Osteoblast (primary cell): ENCODE results near the gene MYB. TPM values are rescaled to one million over a fixed set of nuclear protein-coding genes. Genes with fewer than 3 reads are reported as not detected.
"Not testable (repeated sequence)": the region's sequence is repeated elsewhere in the genome, so short reads cannot be mapped to it uniquely, and the experiment has no call there.

Experiments
- DNase-seq: peaks from one replicate; pipeline ENCODE4 v3.0.0; 2011; ENCODE audit warnings: low spot score, mixed read lengths; ENCODE audit not compliant: insufficient read length; ENCODE audit errors: missing footprints
- H2AFZ ChIP-seq: 2 replicates; pipeline ENCODE4 v1.6.0; 2011; ENCODE audit warnings: mild to moderate bottlenecking, low read length
- H3K27ac ChIP-seq: 2 replicates; pipeline ENCODE4 v1.5.1; 2011; ENCODE audit warnings: mild to moderate bottlenecking, low read depth, low read length, moderate library complexity
- H3K27me3 ChIP-seq: 2 replicates; pipeline ENCODE4 v1.6.0; 2012; ENCODE audit warnings: mild to moderate bottlenecking, control low read depth, inconsistent platforms, low read length, moderate library complexity; ENCODE audit not compliant: insufficient read depth
- H3K36me3 ChIP-seq: 2 replicates; pipeline ENCODE4 v1.5.1; 2011; ENCODE audit warnings: mild to moderate bottlenecking, low read length, control low read depth, moderate library complexity; ENCODE audit not compliant: insufficient read depth
- H3K4me1 ChIP-seq: 2 replicates; pipeline ENCODE4 v1.5.1; 2011; ENCODE audit warnings: mild to moderate bottlenecking, low read length, control low read depth, moderate library complexity; ENCODE audit not compliant: insufficient read depth
- H3K4me2 ChIP-seq: 2 replicates; pipeline ENCODE4 v1.6.0; 2011; ENCODE audit warnings: mild to moderate bottlenecking, low read length; ENCODE audit not compliant: insufficient read depth
- H3K4me3 ChIP-seq: fragments of 200-600 bp; sonication (generic); 3 replicates; pipeline ENCODE4 v1.5.1; 2012; ENCODE audit warnings: mild to moderate bottlenecking, low read length, inconsistent platforms; ENCODE audit not compliant: insufficient read depth
- H3K79me2 ChIP-seq: 2 replicates; pipeline ENCODE4 v1.6.0; 2012; ENCODE audit warnings: mild to moderate bottlenecking, low read length, control low read depth, inconsistent platforms; ENCODE audit not compliant: insufficient read depth
- H3K9me3 ChIP-seq: 2 replicates; pipeline ENCODE4 v1.5.1; 2011; ENCODE audit warnings: low read depth, low read length, control low read depth
- H4K20me1 ChIP-seq: 2 replicates; pipeline ENCODE4 v1.6.0; 2012; ENCODE audit warnings: mild to moderate bottlenecking, low read length, control low read depth; ENCODE audit not compliant: insufficient read depth
- total RNA-seq: library from RNA; depleted of rRNA; stranded (reverse); fragments of >200 nt; gene quantifications from 2 replicates; pipeline ENCODE4 v1.2.3, GENCODE V29; 2012
- TF ChIP-seq, protein P1 (sequence below): IDR thresholded peaks from 2 replicates; pipeline ENCODE4 v1.5.1; 2011; ENCODE audit warnings: mild to moderate bottlenecking, low read depth, low read length, moderate library complexity; ENCODE audit errors: extremely low read depth

Gene MYB
- total RNA-seq, 1 donor, result 0.36 TPM

DNA sequence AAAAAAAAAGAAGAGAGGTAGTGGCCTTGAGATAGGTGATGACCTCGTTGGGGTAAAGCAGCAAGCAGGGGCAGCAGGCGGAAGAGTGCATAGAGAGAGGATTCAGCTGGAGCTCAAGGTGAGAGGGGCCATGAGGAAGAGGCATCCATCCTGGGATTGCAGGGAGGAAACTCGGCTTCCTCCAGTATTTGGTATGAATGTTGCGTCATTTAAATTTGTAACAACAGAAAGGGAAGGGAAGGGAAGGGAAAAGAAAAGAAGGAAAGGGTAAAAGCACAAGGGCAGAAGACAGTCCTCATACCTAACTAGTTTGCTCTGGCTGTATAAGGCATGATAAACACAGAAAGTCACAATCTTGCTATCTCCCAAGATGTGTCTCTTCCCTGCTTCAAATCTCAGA lies 39.9 kb upstream of the MYB start:
- no peak overlapping the region for H3K4me3 ChIP-seq
- no peaks in the 10 kb centered on the region for H3K36me3 ChIP-seq
- H3K27ac ChIP-seq, result no peak overlapping the region
- TF ChIP-seq, protein P1, sequence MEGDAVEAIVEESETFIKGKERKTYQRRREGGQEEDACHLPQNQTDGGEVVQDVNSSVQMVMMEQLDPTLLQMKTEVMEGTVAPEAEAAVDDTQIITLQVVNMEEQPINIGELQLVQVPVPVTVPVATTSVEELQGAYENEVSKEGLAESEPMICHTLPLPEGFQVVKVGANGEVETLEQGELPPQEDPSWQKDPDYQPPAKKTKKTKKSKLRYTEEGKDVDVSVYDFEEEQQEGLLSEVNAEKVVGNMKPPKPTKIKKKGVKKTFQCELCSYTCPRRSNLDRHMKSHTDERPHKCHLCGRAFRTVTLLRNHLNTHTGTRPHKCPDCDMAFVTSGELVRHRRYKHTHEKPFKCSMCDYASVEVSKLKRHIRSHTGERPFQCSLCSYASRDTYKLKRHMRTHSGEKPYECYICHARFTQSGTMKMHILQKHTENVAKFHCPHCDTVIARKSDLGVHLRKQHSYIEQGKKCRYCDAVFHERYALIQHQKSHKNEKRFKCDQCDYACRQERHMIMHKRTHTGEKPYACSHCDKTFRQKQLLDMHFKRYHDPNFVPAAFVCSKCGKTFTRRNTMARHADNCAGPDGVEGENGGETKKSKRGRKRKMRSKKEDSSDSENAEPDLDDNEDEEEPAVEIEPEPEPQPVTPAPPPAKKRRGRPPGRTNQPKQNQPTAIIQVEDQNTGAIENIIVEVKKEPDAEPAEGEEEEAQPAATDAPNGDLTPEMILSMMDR, result no peak
- H3K9me3 ChIP-seq, result no peaks in the 10 kb centered on the region
- no peak overlapping the region for H3K4me2 ChIP-seq
- no peaks in the 10 kb centered on the region for H3K79me2 ChIP-seq
- H3K4me1 ChIP-seq, result peaks cover 2% of the 10 kb centered on the region
- H2AFZ ChIP-seq, result no peak overlapping the region
- no peaks in the 10 kb centered on the region for H4K20me1 ChIP-seq
- H3K27me3 ChIP-seq, result peaks cover 13% of the 10 kb centered on the region
- no peak for DNase-seq

DNA sequence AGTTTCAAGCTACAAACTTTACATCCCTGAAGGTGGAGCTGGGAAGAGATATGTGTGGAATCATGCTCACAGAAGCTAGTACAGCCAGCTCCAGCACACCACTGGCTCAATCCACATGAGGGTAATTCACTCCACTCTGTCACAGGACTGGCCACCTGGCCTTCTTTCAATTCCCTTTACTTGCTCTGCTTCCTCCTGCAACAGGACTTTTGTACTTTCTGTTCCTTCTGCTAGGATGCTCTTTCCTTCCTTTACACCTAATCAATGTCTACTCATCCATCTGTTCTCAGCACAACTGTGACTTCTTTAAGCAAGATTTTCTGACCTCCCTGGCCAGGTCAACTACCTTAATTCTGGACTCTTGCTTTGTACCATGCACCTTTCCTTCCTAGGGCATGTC lies 39.4 kb upstream of the MYB start:
- peak; percentile 22 for DNase-seq
- H3K79me2 ChIP-seq, result no peaks in the 10 kb centered on the region
- H3K9me3 ChIP-seq, result no peaks in the 10 kb centered on the region
- H2AFZ ChIP-seq, result no peak overlapping the region
- H3K27me3 ChIP-seq, result peaks cover 9% of the 10 kb centered on the region
- H3K27ac ChIP-seq, result no peak overlapping the region
- H3K36me3 ChIP-seq, result no peaks in the 10 kb centered on the region
- no peak overlapping the region for H3K4me2 ChIP-seq
- no peak overlapping the region for H3K4me3 ChIP-seq
- no peaks in the 10 kb centered on the region for H4K20me1 ChIP-seq
- peaks cover 8% of the 10 kb centered on the region for H3K4me1 ChIP-seq
- TF ChIP-seq, protein P1, result no peak

DNA sequence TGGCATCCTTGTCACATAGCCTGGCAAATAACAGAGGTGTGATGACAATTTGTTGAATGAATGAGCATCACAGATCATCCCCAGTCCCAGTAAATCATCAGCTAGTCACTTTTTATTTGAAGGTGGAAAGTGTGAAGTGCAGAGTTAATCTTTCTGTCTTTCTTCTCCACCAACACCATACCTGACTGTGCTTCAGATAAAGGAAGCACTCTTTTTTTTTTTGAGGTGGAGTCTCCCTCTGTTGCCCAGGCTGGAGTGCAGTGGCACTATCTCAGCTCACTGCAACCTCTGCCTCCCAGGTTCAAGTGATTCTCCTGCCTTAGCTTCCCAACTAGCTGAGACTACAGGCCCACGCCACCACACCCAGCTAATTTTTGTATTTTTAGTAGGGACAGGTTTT lies 38.9 kb upstream of the MYB start:
- not testable (repeated sequence) for H4K20me1 ChIP-seq, H3K4me2 ChIP-seq, H3K9me3 ChIP-seq, H3K27me3 ChIP-seq, H3K27ac ChIP-seq, H3K4me3 ChIP-seq, DNase-seq, H3K4me1 ChIP-seq, H3K79me2 ChIP-seq, H2AFZ ChIP-seq, H3K36me3 ChIP-seq

DNA sequence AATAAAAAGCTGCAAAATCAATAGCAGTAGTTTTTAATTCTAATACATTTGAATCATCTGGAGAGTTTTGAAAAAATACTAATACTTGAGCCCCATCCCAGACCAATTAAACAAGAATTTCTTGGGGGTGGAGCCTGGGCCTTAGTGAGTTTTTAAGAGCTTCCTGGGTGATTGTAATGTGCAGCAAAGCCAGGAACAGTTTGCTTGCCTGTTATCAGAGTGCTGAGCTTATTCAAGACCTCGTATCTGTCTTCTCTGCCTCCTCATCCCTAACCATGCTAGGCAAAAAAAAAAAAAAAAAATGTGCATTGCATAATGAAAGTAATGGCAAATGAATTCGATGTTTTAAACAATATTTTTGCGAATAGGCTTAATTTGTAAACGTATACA lies 36.4 kb upstream of the MYB start:
- Histone ChIP-seq H3K4me1 (peaks cover 8% of the 10 kb centered on the region), H2AFZ (no peak overlapping the region), H4K20me1 (no peaks in the 10 kb centered on the region), H3K27ac (no peak overlapping the region), H3K4me2 (no peak overlapping the region), H3K27me3 (peaks cover 4% of the 10 kb centered on the region), H3K4me3 (no peak overlapping the region), H3K79me2 (no peaks in the 10 kb centered on the region), H3K36me3 (no peaks in the 10 kb centered on the region), H3K9me3 (no peaks in the 10 kb centered on the region)
- DNase-seq, result no peak
- TF ChIP-seq, protein P1, result no peak
